ENCODE results near the gene SETD4. TPM values are rescaled to one million over a fixed set of nuclear protein-coding genes. Genes with fewer than 3 reads are reported as not detected.

SETD4 gene
- total and polyA plus RNA-seq, 2 of the 4 experiments (the other 2 are of a cell fraction): 9.5 to 11.4 TPM

DNA sequence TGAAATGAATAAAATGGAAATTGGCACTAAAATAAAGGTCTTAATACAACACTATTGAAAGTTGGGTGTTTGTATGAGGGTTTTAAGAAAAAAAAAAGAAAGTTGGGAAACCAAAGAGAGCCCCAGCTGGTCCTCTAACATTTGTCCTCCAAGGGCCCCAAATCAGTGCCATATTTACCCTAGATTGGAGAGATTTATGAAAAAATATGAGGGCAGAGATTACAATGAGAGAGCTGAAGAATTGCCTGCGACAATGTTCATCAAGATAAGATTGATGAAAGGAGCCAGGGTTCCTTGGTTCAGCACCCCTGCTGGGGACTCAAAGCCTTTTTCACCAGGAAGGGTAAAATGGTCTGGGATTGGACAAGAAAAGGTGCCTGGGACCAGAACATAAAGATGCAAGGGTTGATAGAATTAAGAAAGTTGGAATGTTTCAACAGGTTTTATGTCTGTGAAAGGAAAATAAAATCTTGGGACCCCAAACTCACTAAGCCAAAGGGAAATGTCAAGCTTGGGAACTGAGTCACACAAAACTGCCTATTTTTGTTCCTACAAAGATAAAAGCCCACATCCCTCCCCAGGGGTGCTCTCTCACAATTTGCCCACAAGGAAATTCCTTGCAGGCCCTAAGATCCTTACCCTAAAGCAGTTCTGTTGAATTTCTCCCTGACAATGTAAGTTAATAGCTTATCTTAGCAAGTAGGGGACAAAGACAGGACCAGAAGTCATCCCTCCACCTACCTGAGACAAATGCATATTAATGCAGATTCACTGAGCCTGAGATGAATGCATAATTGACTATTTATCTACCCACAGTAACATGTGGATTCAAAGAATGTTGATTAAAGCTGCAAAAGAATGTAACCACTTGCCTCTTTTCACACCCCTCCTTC lies 36.3 kb upstream of the SETD4 start:
- Histone ChIP-seq H3K4ac (ENCODE audit: low read depth, low read length) (no peak overlapping the region), H3K14ac (replicated peaks; ENCODE audit: low read depth, low read length) (no peak overlapping the region), H4K20me1 (ENCODE audit: insufficient read depth, low read length) (no peaks in the 10 kb centered on the region), H3K79me1 (ENCODE audit: low read depth in 1 of 2, low read length in 2 of 2) (no peaks in the 10 kb centered on the region), H3K9me1 (ENCODE audit: insufficient read depth, low read length) (no peaks in the 10 kb centered on the region), H3K18ac (ENCODE audit: low read depth, low read length) (no peak overlapping the region), H3K4me2 (ENCODE audit: low read depth, low read length) (no peak overlapping the region), H3K23ac (ENCODE audit: low read depth, low read length) (no peak overlapping the region), H2BK15ac (ENCODE audit: low read depth, low read length) (no peak overlapping the region), H2BK5ac (ENCODE audit: low read depth, low read length, poor library complexity, severe bottlenecking) (no peak overlapping the region), H3K27ac (ENCODE audit: insufficient read depth, low read length) (no peak overlapping the region), H3K27me3 (ENCODE audit: control insufficient read depth, insufficient read depth, low read length) (peaks cover 27% of the 10 kb centered on the region), H3K4me1 (ENCODE audit: control insufficient read depth, insufficient read depth, low read length) (no peaks in the 10 kb centered on the region), H2AFZ (replicated peaks; ENCODE audit: low read length, poor library complexity) (no peak overlapping the region), H3K9me3 (ENCODE audit: control insufficient read depth, insufficient read depth, low read length) (peaks cover 11% of the 10 kb centered on the region), H3K56ac (ENCODE audit: extremely low read depth, insufficient read depth, low read length) (no peak overlapping the region), H4K91ac (ENCODE audit: insufficient read depth, low read depth, low read length) (no peak overlapping the region), H3K9ac (ENCODE audit: low read depth, low read length) (no peak overlapping the region), H2BK20ac (ENCODE audit: low read depth, low read length) (no peak overlapping the region), H2BK120ac (ENCODE audit: low read depth, low read length) (no peak overlapping the region), H2AK9ac (replicated peaks; ENCODE audit: low read depth, low read length, poor library complexity) (no peak overlapping the region), H2AK5ac (ENCODE audit: low read depth, low read length) (no peak overlapping the region), H3K36me3 (ENCODE audit: control insufficient read depth, insufficient read depth, low read length) (no peaks in the 10 kb centered on the region), H4K5ac (ENCODE audit: low read depth, low read length) (no peak overlapping the region), H4K8ac (ENCODE audit: low read depth in 2 of 2, low read length in 2 of 2) (no peak overlapping the region), H3K4me3 (ENCODE audit: insufficient read depth, low read depth, low read length) (no peak overlapping the region)
- no peak for DNase-seq
- intact Hi-C loops (cut with micrococcal nuclease): no loop called here
- dilution Hi-C loops (cut with HindIII; ENCODE audit: low sequenced_read_pairs, unreplicated experiment): no loop called here
- CTCF ChIA-PET: interaction anchor here (0.7 kb wide), 1 partner anchor 467 kb away, joined by 7 read pairs; no protein-coding TSS in a partner anchor
- no peak for ATAC-seq (ENCODE audit: low read depth)
- TF ChIP-seq POLR2A (IDR thresholded peaks at IDR 0.05; ENCODE audit: low read depth, low read length) (no peak), MXI1 (IDR thresholded peaks at IDR 0.05; ENCODE audit: borderline replicate concordance, low read depth, low read length) (no peak), NFE2L2 (IDR thresholded peaks at IDR 0.05; ENCODE audit: low read depth, low read length) (no peak), RAD21 (IDR thresholded peaks at IDR 0.05; ENCODE audit: low read length) (no peak), CTCF (conservative IDR thresholded peaks at IDR 0.05; ENCODE audit: low read depth, low read length) (no peak)
- in situ Hi-C loops (cut with MboI; ENCODE audit: low sequenced_read_pairs): no loop called here
- BruUV-seq (replicated peaks): no TSS peak
- 0% methylated on average over 1 of the region's 1 CpG; no CpG with 5 or more reads in 1 of the 2 experiments for WGBS, 2 experiments (ENCODE audit: extremely low coverage in 2 of 2, insufficient read length in 1 of 2)
- POLR2A ChIA-PET (ENCODE audit: unreplicated experiment): interaction anchor here (1.0 kb wide), 1 partner anchor 27 kb away, joined by 3 read pairs; the partner anchor contains the start of gene CBR1

All from IMR-90 (cell line).